Neural crest cell (in vitro differentiated cells): ENCODE data around the gene SMIM1. TPM values are rescaled to one million over a fixed set of nuclear protein-coding genes. Genes with fewer than 3 reads are reported as not detected.
"Not testable (repeated sequence)": the region's sequence is repeated elsewhere in the genome, so short reads cannot be mapped to it uniquely, and the experiment has no call there.

Experiments used
- DNase-seq: peaks from one replicate; pipeline ENCODE4 v3.0.0; 2021; ENCODE audit warnings: low read depth, mixed read lengths, low spot score
- H3K27ac Mint-ChIP-seq: one replicate; pipeline ENCODE4 v1.8.0; 2021; ENCODE audit warnings: mild to moderate bottlenecking, mixed read lengths; ENCODE audit not compliant: unreplicated experiment
- H3K27me3 Mint-ChIP-seq: 2 replicates; pipeline ENCODE4 v1.8.0; 2021; ENCODE audit warnings: low read depth, mild to moderate bottlenecking, mixed read lengths
- H3K36me3 Mint-ChIP-seq: 2 replicates; pipeline ENCODE4 v1.8.0; 2021; ENCODE audit warnings: low read depth, mild to moderate bottlenecking, mixed read lengths
- H3K4me1 Mint-ChIP-seq: 2 replicates; pipeline ENCODE4 v1.8.0; 2021; ENCODE audit warnings: mixed read lengths
- H3K4me3 Mint-ChIP-seq: one replicate; pipeline ENCODE4 v1.8.0; 2021; ENCODE audit warnings: mild to moderate bottlenecking, mixed read lengths
- H3K9me3 Mint-ChIP-seq: 2 replicates; pipeline ENCODE4 v1.8.0; 2021; ENCODE audit warnings: mixed read lengths
- CTCF ChIP-seq: fragments of 200-600 bp; sonication (generic); conservative IDR thresholded peaks from 2 replicates; pipeline ENCODE4 v1.5.0; 2021; ENCODE audit warnings: antibody characterized with exemption, mild to moderate bottlenecking
- total RNA-seq: library from RNA; stranded (reverse); gene quantifications from 2 replicates; pipeline ENCODE4 v1.2.1, GENCODE V29; 2021

SMIM1 gene
- total RNA-seq, 1 donor from 2014 or later: 4.7 TPM

- no peaks in the 10 kb centered on the region for H3K36me3 Mint-ChIP-seq
- peaks cover 31% of the 10 kb centered on the region for H3K27me3 Mint-ChIP-seq
- H3K9me3 Mint-ChIP-seq: no peaks in the 10 kb centered on the region
- peak overlapping the region; percentile 76 for H3K4me3 Mint-ChIP-seq
- H3K4me1 Mint-ChIP-seq: peaks cover 21% of the 10 kb centered on the region
- TF ChIP-seq CTCF: no peak
- H3K27ac Mint-ChIP-seq: no peak overlapping the region
- no peak for DNase-seq
Measured at GRCh38 chr1:3747522-3747848, 25.1 kb upstream of the SMIM1 start.

GRCh38 chr1:3747903-3748302 is 24.6 kb upstream of the SMIM1 start:
- no peak for TF ChIP-seq CTCF
- no peaks in the 10 kb centered on the region for H3K9me3 Mint-ChIP-seq
- H3K27me3 Mint-ChIP-seq: peaks cover 31% of the 10 kb centered on the region
- H3K4me3 Mint-ChIP-seq: peak overlapping the region; percentile 76
- H3K4me1 Mint-ChIP-seq: peaks cover 21% of the 10 kb centered on the region
- no peaks in the 10 kb centered on the region for H3K36me3 Mint-ChIP-seq
- H3K27ac Mint-ChIP-seq: no peak overlapping the region
- DNase-seq: no peak

- not testable (repeated sequence) for H3K36me3 Mint-ChIP-seq, H3K9me3 Mint-ChIP-seq, H3K27ac Mint-ChIP-seq, DNase-seq
- H3K27me3 Mint-ChIP-seq: peaks cover 31% of the 10 kb centered on the region
- H3K4me1 Mint-ChIP-seq: peaks cover 18% of the 10 kb centered on the region
- H3K4me3 Mint-ChIP-seq: peak overlapping the region; percentile 76
Measured at GRCh38 chr1:3748316-3748900, 24.1 kb upstream of the SMIM1 start.

GRCh38 chr1:3749512-3749911 is 23.0 kb upstream of the SMIM1 start:
- no peak overlapping the region for H3K27ac Mint-ChIP-seq
- DNase-seq: no peak
- H3K4me3 Mint-ChIP-seq: no peak overlapping the region
- peaks cover 31% of the 10 kb centered on the region for H3K27me3 Mint-ChIP-seq
- no peaks in the 10 kb centered on the region for H3K36me3 Mint-ChIP-seq
- H3K9me3 Mint-ChIP-seq: no peaks in the 10 kb centered on the region
- TF ChIP-seq CTCF: no peak
- H3K4me1 Mint-ChIP-seq: peaks cover 17% of the 10 kb centered on the region

GRCh38 chr1:3750741-3751140 is 21.8 kb upstream of the SMIM1 start:
- no peaks in the 10 kb centered on the region for H3K9me3 Mint-ChIP-seq
- H3K27me3 Mint-ChIP-seq: peaks cover 31% of the 10 kb centered on the region
- DNase-seq: no peak
- H3K4me1 Mint-ChIP-seq: peaks cover 9% of the 10 kb centered on the region
- no peak overlapping the region for H3K4me3 Mint-ChIP-seq
- H3K27ac Mint-ChIP-seq: no peak overlapping the region
- H3K36me3 Mint-ChIP-seq: no peaks in the 10 kb centered on the region
- TF ChIP-seq CTCF: no peak

GRCh38 chr1:3752400-3752945 is 20.1 kb upstream of the SMIM1 start, which contains the start of gene CCDC27:
Gene CCDC27, plus strand, starts transcription at chr1:3752450. Its CDS starts 32 bp downstream, at chr1:3752482.
- Mint-ChIP-seq H3K4me1 (no peaks in the 10 kb centered on the region), H3K27me3 (peaks cover 35% of the 10 kb centered on the region), H3K9me3 (no peaks in the 10 kb centered on the region), H3K36me3 (no peaks in the 10 kb centered on the region), H3K4me3 (no peak within 1 kb of the TSS), H3K27ac (no peak within 1 kb of the TSS)
- no peak for TF ChIP-seq CTCF
- no peak for DNase-seq
